ENCODE measurements around the gene SPATA21. TPM values are rescaled to one million over a fixed set of nuclear protein-coding genes. Genes with fewer than 3 reads are reported as not detected.
"Not testable (repeated sequence)": the region's sequence is repeated elsewhere in the genome, so short reads cannot be mapped to it uniquely, and the experiment has no call there.

SPATA21 gene
- total RNA-seq, 4 donors from 2014 or later = not detected

GRCh38 chr1:16367968-16368890, 69.0 kb downstream of the SPATA21 start:
- peak overlapping the region; percentile 93 to 98 (median 98) for H3K27ac ChIP-seq
- H3K4me3 ChIP-seq = peak overlapping the region; percentile 62 to 90 (median 73)
- DNase-seq = no peak
- TF ChIP-seq POLR2AphosphoS5 (IDR thresholded peaks at IDR 0.05) (peak in 1 of 3 donors; percentile 18), POLR2A (IDR thresholded peaks at IDR 0.05) (no peak)
- H3K9me3 ChIP-seq = no peaks in the 10 kb centered on the region
- in situ Hi-C loops (cut with MboI; ENCODE audit: low pct_ligation_motif_present in 1 of 4, low pct_unique_long_range_greater_than_20kb in 1 of 4, low sequenced_read_pairs in 3 of 4) = loop anchor here in 2 of 4 donors (10.0 to 25.0 kb wide), 3 partner anchors 156 to 283 kb away; partner anchors contain the start of gene ARHGEF19 (in 1 of the 2)
- H3K36me3 ChIP-seq = no peaks in the 10 kb centered on the region
- intact Hi-C loops (cut with DNase I; ENCODE audit: low total_unique reads) = loop anchor here (10.0 kb wide), 1 partner anchor 293 kb away; the partner anchor contains the start of gene FAM131C
- WGBS, 2 donors (ENCODE audit: low coverage in 1 of 2) = 0 to 1% methylated on average over 9 to 24 of the region's 24 CpGs
- H3K4me1 ChIP-seq = peaks cover 14 to 47% (median 30%) of the 10 kb centered on the region in 4 donors
- H3K27me3 ChIP-seq = no peaks in the 10 kb centered on the region

- 1% methylated on average over 44 of the region's 47 CpGs; no CpG with 5 or more reads in 1 of the 2 donors for WGBS, 2 donors (ENCODE audit: low coverage in 1 of 2)
- intact Hi-C loops (cut with DNase I; ENCODE audit: low total_unique reads) (loop anchor here (10.0 kb wide), 1 partner anchor 293 kb away; the partner anchor contains the start of gene FAM131C), in situ Hi-C loops (cut with MboI; ENCODE audit: low pct_ligation_motif_present in 1 of 4, low pct_unique_long_range_greater_than_20kb in 1 of 4, low sequenced_read_pairs in 3 of 4) (loop anchor here in 2 of 4 donors (10.0 to 25.0 kb wide), 3 partner anchors 155 to 283 kb away; partner anchors contain the start of gene ARHGEF19 (in 1 of the 2))
- Histone ChIP-seq H3K27ac (peak overlapping the region; percentile 93 to 98 (median 98)), H3K4me3 (peak overlapping the region; percentile 62 to 90 (median 73)), H3K27me3 (no peaks in the 10 kb centered on the region), H3K9me3 (no peaks in the 10 kb centered on the region), H3K36me3 (no peaks in the 10 kb centered on the region), H3K4me1 (peaks cover 8 to 39% (median 24%) of the 10 kb centered on the region in 4 donors)
- TF ChIP-seq POLR2AphosphoS5 (IDR thresholded peaks at IDR 0.05) (peak in 2 of 3 donors; percentile 90), EP300 (IDR thresholded peaks at IDR 0.05; ENCODE audit: low read depth) (no peak), CTCF (IDR thresholded peaks at IDR 0.05) (peak in 1 of 5 experiments; percentile 2), POLR2A (IDR thresholded peaks at IDR 0.05) (peak; percentile 91)
- DNase-seq = peak; percentile 86
These were observed 69.8 kb downstream of the SPATA21 start for GRCh38 chr1:16367258-16367967.

- TF ChIP-seq POLR2AphosphoS5 (IDR thresholded peaks at IDR 0.05) (peak in 1 of 3 donors; percentile 75), CTCF (IDR thresholded peaks at IDR 0.05) (no peak)
- in situ Hi-C loops (cut with MboI; ENCODE audit: low pct_ligation_motif_present in 1 of 4, low pct_unique_long_range_greater_than_20kb in 1 of 4, low sequenced_read_pairs in 3 of 4) = loop anchor here in 2 of 4 donors (10.0 to 25.0 kb wide), 3 partner anchors 154 to 282 kb away; partner anchors contain the start of gene ARHGEF19 (in 1 of the 2)
- Histone ChIP-seq H3K4me1 (peaks cover 2 to 33% (median 18%) of the 10 kb centered on the region in 4 donors), H3K27ac (peak within 1 kb of the TSS; percentile 93 to 98 (median 98)), H3K27me3 (no peaks in the 10 kb centered on the region), H3K36me3 (no peaks in the 10 kb centered on the region), H3K9me3 (no peaks in the 10 kb centered on the region), H3K4me3 (peak within 1 kb of the TSS; percentile 62 to 90 (median 73))
- 3 to 5% methylated on average over 7 to 13 of the region's 24 CpGs for WGBS, 2 donors (ENCODE audit: low coverage in 1 of 2)
- peak; percentile 97 for DNase-seq
- intact Hi-C loops (cut with DNase I; ENCODE audit: low total_unique reads) = loop anchor here (10.0 kb wide), 1 partner anchor 292 kb away; the partner anchor contains the start of gene FAM131C
These were observed 70.4 kb downstream of the SPATA21 start, which contains the start of gene SZRD1 for GRCh38 chr1:16366722-16367257. Gene SZRD1 (plus strand): TSS chr1:16367242. CDS start chr1:16367258, 16 bp downstream.

- peaks cover 0 to 31% (median 16%) of the 10 kb centered on the region in 4 donors for H3K4me1 ChIP-seq
- WGBS, 2 donors (ENCODE audit: low coverage in 1 of 2) = 67 to 80% methylated on average over 2 to 3 of the region's 3 CpGs
- peak in 2 of 3 donors; percentile 39 to 58 for TF ChIP-seq POLR2AphosphoS5 (IDR thresholded peaks at IDR 0.05)
- not testable (repeated sequence) for DNase-seq, H3K9me3 ChIP-seq, H3K36me3 ChIP-seq, H3K27me3 ChIP-seq, H3K4me3 ChIP-seq
- H3K27ac ChIP-seq = peak overlapping the region in 3 of 4 donors; percentile 21 to 72 (median 50)
- in situ Hi-C loops (cut with MboI; ENCODE audit: low pct_ligation_motif_present in 1 of 4, low pct_unique_long_range_greater_than_20kb in 1 of 4, low sequenced_read_pairs in 3 of 4) (loop anchor here in 2 of 4 donors (10.0 to 25.0 kb wide), 3 partner anchors 153 to 280 kb away; partner anchors contain the start of gene ARHGEF19 (in 1 of the 2)), intact Hi-C loops (cut with DNase I; ENCODE audit: low total_unique reads) (loop anchor here (10.0 kb wide), 1 partner anchor 290 kb away; the partner anchor contains the start of gene FAM131C)
These were observed 72.1 kb downstream of the SPATA21 start for GRCh38 chr1:16365146-16365498.

All from transverse colon (tissue), 4 donors.